Islet precursor cell (in vitro differentiated cells): ENCODE measurements around the gene ZCCHC14.

Experiments
- DNase-seq: peaks from one replicate; pipeline ENCODE4 v3.0.0-alpha.2; 2018

Gene ZCCHC14

DNA sequence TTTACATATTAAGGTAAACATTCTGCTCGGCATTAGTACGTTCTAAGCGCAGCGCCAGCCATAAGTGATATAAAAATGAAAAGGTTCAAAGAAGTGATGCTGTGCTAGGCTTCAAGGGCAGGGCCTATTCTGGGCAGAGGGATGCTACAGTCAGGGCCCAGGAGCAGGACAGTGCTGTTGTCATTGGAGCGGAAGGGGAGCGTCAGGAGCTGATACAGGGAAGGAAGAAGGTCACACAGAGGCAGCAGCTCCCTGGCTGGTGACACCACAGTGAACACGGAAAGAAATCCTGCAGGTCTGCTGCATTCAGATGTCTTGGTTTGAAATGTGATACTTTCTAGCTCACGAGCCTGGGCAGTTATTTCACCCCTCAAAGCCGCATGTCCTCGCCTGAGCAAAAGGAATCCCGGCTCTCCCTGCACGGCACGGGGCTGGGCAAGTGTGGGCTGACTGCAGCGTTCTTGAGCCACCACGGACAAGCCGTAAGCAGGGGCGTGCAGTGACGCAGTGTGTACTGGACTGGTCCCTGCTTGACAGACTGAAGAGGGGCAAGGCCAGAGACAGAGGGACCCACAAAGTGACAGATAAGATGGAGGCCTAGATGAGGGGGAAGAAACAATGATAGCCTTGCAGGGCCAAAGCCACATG is 41.1 kb downstream of the ZCCHC14 start:
- no peak for DNase-seq

- DNase-seq = no peak
Observed at GRCh38 chr16:87448866-87449265, 44.0 kb downstream of the ZCCHC14 start.

DNA sequence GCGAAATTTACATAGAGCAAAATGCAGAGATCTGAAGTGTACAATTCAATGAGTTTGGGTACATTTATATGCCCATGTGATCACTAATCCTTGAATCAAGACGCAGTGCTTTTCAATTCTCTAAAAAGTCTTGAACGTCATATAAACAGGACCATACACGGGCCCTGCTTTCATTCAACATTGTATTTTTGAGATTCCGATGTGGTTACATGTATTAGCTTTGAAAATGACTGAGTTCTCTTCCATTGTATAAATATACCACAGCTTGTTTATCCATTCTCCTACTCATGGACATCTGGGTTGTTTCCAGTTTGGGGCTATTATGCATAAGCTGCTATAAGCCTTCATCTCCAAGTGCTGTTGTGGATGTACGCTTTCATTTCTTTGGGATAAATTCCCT is 45.5 kb downstream of the ZCCHC14 start:
- DNase-seq = no peak

- no peak for DNase-seq
Observed at GRCh38 chr16:87446479-87446878, 46.3 kb downstream of the ZCCHC14 start.

DNA sequence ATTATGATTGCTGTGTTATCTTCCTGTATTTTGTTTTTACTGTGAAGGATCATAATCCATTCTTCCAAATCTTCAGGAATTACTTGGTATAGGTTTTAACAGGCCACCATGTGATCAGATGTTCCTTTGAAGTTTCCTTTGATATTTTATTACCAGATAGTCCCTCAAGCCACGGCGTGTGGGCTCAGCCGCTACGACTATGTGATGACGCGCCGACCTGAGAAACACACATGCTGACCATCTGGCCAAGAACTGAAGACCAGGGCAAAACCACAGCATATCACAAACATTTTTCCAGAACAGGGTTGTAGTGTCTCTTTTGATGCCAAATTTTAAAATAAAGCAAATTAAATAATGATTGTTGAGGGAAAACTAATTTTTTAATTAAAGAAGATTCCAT is 47.3 kb downstream of the ZCCHC14 start:
- DNase-seq = no peak

GRCh38 chr16:87443964-87444363 is 48.9 kb downstream of the ZCCHC14 start:
- no peak for DNase-seq

DNA sequence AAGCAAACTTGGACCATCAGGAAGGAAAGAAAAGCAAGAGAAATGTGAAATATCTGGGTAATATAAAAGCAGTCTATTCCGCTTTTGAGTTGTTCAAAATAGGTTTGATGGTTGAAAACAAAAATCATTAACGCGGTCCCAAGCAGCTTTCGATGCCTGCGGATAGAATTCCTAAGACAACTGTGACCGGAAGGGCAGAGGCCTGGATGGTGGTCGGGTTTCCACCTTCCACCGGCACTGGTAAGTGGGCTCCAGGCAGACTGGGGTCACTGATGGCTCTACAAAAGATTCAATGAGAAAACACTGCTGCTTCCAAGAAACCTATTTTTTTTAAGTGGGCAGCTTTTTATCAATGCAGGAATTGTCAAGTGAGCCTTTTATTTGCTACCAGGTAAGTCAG is 49.8 kb downstream of the ZCCHC14 start:
- no peak for DNase-seq

DNA sequence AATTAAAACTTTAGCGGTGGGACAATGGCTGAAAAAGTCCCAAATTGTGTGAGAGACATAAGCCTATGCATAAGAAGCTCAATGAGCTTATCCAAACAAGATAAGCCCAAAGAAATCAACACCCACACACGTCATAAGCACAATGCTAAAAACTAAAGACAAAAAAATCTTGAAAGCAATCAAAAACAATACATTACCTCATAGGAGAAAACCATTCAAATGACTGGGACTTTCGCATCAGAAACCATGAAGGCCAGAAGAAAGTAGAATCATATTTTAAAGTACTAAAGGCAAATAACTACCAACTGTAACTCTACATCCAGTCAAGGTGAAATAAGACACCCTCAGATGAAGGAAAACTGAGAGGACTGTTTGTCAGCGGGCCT is 50.2 kb downstream of the ZCCHC14 start:
- DNase-seq = no peak

DNA sequence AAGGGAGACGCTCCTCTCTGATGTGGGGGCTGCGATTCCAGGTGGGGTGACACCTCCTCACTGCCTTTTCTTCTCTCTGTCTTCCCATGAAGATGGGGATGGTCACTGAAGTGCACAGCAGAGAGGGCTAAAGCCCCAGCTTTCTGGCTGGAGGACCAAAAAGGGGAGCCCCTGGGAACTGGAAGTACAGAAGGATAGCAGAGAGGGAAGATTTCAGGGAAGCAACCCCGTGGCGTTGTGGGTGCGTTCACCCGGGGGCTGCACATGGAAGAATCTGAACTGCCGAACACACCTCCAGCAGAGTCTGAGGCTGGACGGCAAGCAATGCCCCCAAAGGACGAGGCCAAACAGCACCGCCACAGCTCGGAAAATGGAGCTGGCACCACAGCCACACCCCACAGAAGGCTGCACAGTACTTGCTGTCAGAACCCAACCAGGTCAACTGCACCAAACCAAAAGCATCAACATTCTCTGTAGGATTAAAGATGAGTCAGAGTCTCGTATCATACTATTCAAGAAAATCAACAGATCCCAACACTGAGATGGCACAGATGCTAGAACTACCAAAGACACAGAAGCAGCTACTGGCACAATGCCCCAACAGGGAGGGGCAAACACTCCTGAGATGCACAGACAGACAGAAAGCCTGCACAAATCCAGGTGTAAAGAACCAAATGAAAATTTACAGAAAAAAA is 50.8 kb downstream of the ZCCHC14 start:
- DNase-seq = no peak

GRCh38 chr16:87439926-87440325 is 52.9 kb downstream of the ZCCHC14 start:
- DNase-seq = no peak

DNA sequence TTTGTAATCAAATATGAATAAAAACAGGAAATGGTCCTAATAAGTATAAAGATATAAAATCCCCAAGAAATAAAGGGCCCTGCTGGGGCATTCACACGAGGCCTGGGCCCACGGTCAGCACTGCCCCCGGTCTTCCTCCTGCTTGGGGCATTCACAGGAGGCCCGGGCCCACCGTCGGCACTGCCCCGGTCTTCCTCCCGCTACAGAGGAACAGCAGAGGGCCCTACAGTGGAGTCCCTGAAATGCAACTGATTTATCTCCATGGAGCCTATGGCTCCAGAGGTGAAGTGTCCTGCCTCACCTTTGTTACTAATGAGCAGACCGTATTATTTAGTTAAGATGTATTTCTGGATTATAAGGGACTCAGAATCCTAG is 54.2 kb downstream of the ZCCHC14 start:
- no peak for DNase-seq

GRCh38 chr16:87437911-87438610 is 54.8 kb downstream of the ZCCHC14 start:
- no peak for DNase-seq

- no peak for DNase-seq
Observed at GRCh38 chr16:87437327-87437726, 55.5 kb downstream of the ZCCHC14 start.

DNA sequence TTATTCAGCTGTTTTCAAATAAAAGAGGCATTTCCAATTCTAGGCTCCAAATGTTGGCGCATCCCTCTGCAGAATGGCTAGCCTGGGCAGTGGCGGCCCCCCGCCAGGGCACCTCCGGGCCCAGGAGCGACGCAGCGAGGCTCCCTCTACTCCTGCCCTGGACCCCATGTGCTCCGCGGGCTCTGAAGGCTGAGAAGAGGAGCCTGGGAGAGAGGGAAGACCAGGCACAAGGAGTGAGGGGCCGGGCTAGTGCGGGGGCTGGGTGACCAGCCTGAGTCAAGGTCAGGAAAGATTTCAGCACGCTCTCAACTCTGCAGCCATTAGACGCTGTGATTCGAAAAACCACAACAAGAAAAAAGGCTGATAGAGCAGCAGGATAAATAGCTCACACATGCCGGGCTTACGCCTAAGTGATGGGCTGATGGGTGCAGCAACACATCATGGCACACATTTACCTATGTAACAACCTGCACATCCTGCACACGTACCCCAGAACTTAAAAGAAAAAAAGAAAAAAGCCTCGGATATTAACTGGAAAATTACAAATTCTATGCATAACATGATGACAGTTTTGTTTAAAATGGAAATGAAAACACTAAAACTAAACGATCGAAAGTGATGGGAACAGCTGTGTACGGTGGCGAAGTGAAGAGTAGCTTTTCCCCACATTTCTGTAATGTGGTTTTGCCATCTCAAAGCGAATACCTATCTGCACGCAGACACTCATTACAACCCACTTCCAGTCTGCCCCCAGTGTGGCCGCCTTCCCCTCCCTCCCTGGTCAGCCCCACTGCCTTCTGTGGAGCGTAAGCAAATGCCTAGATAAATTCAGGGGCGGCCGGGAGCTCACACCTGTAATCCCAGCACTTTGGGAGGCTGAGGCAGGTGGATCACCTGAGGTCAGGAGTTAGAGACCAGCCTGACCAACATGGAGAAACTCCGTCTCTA is 56.3 kb downstream of the ZCCHC14 start:
- no peak for DNase-seq

GRCh38 chr16:87435372-87436224 is 57.2 kb downstream of the ZCCHC14 start:
- no peak for DNase-seq

- DNase-seq = no peak
Observed at GRCh38 chr16:87434146-87434667, 58.6 kb downstream of the ZCCHC14 start.

DNA sequence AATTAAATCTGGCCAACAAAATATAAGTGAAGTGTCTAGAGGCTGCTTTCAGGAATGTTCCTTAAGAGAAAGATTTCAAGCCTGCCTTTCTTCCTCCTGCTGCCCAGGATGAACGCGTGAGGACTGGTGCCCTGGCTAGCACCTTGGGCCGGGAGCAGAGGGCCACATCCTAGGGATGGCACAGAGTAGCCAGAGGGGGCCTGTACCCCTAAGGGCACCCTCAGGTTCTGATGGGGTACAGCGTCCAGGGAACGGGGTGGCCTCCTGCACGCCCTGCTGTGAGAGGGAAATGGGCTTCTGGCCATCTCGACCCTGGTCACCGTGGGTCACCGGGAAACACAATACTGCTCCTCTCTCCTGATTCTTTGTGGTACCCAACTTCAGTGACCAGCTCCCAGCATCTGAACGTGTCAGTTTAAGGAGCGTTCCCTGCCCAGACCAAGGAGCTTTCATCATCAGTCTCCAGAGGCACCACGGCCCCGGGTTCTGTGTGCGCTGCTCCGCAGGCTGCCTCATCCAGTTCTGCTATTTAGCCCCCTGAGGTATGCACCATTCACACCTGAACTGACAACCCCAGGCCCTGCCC is 60.4 kb downstream of the ZCCHC14 start:
- no peak for DNase-seq

- no peak for DNase-seq
Observed at GRCh38 chr16:87431926-87432325, 60.9 kb downstream of the ZCCHC14 start.

- no peak for DNase-seq
Observed at GRCh38 chr16:87426423-87427215, 66.2 kb downstream of the ZCCHC14 start.

- DNase-seq = no peak
Observed at GRCh38 chr16:87425941-87426340, 66.9 kb downstream of the ZCCHC14 start.

DNA sequence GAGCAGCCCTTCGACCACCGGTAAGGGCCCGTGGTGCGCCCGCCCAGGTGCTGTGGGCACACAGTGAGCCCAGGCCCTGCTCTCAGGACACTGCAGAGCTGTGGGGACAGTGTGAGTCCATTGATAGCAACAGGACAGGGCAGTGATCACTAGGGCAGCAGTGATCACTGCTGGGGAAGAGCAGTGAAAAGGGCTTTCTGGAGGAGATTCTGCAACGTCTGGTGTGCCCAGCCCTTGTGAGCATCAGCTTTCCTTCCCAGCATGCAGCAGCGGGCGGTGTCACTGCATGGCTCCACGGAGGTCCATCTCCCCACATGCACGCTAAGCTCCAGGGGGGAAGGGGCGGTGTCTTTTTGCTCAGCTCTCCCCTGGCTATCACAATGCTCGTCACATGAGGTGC is 68.6 kb downstream of the ZCCHC14 start:
- DNase-seq = no peak
